ENCODE data around the gene CYP4F3.

CYP4F3 gene

DNA sequence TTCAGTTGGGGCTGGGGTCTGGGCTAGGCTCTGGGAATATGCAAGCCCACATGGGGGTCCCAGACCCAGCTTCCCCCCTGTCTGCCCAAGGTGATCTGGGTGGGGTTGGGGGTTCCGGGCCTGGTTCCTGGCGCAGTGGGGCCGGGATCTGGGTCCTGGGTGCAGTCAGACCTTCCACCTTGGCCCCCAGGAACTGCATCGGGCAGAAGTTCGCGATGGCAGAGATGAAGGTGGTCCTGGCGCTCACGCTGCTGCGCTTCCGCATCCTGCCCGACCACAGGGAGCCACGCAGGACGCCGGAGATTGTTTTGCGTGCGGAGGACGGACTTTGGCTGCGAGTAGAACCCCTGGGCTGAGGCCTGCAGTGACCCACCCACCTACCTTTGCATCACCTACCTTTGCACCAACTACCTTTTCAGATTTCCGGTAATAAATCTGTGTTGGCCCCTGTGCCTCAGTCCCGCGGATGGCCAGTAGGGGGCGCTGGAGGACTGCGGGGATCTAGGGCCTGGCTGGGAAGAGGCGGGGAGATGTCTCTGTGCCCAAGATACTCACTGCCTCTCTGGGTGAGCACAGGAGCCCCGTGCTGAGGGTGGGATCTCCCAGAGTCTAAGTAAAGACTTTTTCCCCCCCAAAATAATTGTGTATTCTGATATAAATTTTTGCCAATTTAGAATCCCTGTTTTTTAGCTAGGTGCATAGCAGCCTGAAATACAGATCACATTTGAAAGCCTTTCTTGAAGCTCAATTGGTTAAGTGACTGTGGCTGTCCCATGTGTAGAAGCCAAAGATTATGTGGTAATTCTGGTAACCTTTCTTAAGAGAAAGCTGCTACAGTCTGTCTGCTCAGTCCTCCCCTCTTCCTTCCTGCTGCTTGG, 11.5 kb upstream of the CYP4F3 start:
- Histone ChIP-seq H3K36me3 (ENCODE audit: control insufficient read depth in 1 of 2, insufficient read depth in 2 of 2, low read length in 2 of 2) (no peaks in the 10 kb centered on the region), H3K9ac (ENCODE audit: low read depth in 1 of 2, low read length in 2 of 2) (peak overlapping the region in 1 of 2 donors; percentile 34), H3K9me3 (ENCODE audit: control insufficient read depth in 1 of 2, low read length in 2 of 2) (no peaks in the 10 kb centered on the region), H3K27me3 (ENCODE audit: control insufficient read depth in 1 of 2, insufficient read depth in 2 of 2, low read length in 2 of 2) (peaks cover 0 to 3% of the 10 kb centered on the region in 2 donors), H3K4me3 (ENCODE audit: low read depth in 1 of 2, low read length in 2 of 2) (peak overlapping the region in 1 of 2 donors; percentile 51), H3K4me1 (ENCODE audit: control insufficient read depth in 1 of 2, insufficient read depth in 2 of 2, low read length in 2 of 2) (peaks cover 0 to 12% of the 10 kb centered on the region in 2 donors), H3K27ac (ENCODE audit: low read depth, low read length) (no peak overlapping the region)

DNA sequence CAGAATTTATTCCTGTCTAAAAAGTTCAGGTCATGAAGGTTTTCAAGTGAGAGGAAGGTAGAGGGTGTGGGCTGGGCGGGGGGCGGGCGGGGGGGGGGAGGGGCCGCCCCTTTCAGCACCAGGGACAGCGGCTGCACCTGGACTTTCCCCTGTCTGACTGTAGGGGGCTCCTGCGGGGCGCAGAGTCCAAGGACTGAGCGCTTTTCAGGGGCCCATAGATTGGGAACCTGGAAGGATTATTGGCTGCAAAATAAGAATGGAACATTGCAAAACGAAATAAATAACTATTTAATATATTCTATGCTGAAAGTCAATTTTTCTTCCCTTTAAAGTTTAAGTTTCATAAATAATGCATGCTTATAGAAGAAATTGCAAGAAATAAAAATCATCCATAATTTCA, 8.9 kb upstream of the CYP4F3 start:
- Histone ChIP-seq H3K4me1 (ENCODE audit: control insufficient read depth in 1 of 2, insufficient read depth in 2 of 2, low read length in 2 of 2) (peaks cover 0 to 21% of the 10 kb centered on the region in 2 donors), H3K27me3 (ENCODE audit: control insufficient read depth in 1 of 2, insufficient read depth in 2 of 2, low read length in 2 of 2) (no peaks in the 10 kb centered on the region), H3K36me3 (ENCODE audit: control insufficient read depth in 1 of 2, insufficient read depth in 2 of 2, low read length in 2 of 2) (no peaks in the 10 kb centered on the region)

DNA sequence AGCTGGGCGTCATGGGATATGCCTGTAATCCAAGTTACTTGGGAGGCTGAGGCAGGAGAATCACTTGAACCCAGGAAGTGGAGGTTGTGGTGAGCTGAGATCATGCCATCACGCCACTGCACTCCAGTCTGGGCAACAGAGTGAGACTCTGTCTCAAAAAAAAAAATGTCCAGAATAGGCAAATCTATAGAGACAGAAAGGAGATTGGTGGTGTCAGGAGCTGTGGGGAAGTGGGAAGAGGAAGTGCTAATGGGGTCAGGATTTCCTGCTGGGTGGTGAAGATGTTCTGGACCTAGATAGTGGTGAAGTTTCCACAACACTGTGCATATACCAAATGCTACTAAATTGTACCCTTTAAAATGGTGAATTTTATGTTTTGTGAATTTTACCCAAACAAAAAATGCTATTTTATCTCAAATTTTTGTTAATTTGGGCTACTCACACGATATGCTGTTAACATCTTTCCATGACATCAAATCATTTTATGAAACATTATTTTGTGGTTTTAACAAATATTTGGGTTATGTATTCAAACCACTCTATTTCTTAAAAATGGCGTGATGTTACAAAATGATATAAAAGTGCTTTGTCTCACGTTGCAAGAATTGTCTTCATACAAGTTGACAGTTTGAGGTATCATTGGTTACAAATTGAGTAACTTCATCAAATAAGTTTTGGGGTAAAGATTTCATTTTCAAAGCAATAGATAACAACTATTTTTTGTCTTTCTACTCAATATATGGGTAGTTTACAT, 7.4 kb upstream of the CYP4F3 start:
- H3K27ac ChIP-seq (ENCODE audit: low read depth, low read length) = no peak overlapping the region
- no peaks in the 10 kb centered on the region for H3K27me3 ChIP-seq (ENCODE audit: control insufficient read depth in 1 of 2, insufficient read depth in 2 of 2, low read length in 2 of 2)
- H3K36me3 ChIP-seq (ENCODE audit: control insufficient read depth in 1 of 2, insufficient read depth in 2 of 2, low read length in 2 of 2) = no peaks in the 10 kb centered on the region
- H3K9me3 ChIP-seq (ENCODE audit: control insufficient read depth in 1 of 2, low read length in 2 of 2) = no peaks in the 10 kb centered on the region
- no peak overlapping the region for H3K9ac ChIP-seq (ENCODE audit: low read depth in 1 of 2, low read length in 2 of 2)
- H3K4me3 ChIP-seq (ENCODE audit: low read depth in 1 of 2, low read length in 2 of 2) = no peak overlapping the region
- peaks cover 0 to 21% of the 10 kb centered on the region in 2 donors for H3K4me1 ChIP-seq (ENCODE audit: control insufficient read depth in 1 of 2, insufficient read depth in 2 of 2, low read length in 2 of 2)

More for the DNA sequence above, 8.9 kb upstream of the CYP4F3 start:
- Histone ChIP-seq H3K4me3 (ENCODE audit: low read depth in 1 of 2, low read length in 2 of 2) (no peak overlapping the region), H3K9ac (ENCODE audit: low read depth in 1 of 2, low read length in 2 of 2) (no peak overlapping the region), H3K9me3 (ENCODE audit: control insufficient read depth in 1 of 2, low read length in 2 of 2) (no peaks in the 10 kb centered on the region), H3K27ac (ENCODE audit: low read depth, low read length) (no peak overlapping the region)

DNA sequence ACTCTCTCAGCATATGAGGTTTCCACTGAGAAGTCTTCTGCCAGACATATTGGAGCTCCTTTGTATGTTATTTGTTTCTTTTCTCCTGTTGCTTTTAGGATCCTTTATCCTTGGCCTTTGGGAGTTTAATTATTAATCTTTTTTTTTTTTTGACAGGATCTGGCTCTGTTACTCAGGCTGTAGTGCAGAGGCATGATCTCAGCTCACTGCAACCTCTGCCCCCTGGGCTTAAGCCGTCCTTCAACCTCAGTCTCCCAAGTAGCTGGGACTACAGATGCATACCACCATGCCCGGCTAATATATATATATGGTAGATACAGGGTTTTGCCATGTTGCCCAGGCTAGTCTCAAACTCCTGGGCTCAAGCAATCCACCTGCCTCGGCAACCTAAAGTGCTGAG, 6.6 kb upstream of the CYP4F3 start:
- no peak overlapping the region for H3K4me3 ChIP-seq (ENCODE audit: low read depth in 1 of 2, low read length in 2 of 2)

DNA sequence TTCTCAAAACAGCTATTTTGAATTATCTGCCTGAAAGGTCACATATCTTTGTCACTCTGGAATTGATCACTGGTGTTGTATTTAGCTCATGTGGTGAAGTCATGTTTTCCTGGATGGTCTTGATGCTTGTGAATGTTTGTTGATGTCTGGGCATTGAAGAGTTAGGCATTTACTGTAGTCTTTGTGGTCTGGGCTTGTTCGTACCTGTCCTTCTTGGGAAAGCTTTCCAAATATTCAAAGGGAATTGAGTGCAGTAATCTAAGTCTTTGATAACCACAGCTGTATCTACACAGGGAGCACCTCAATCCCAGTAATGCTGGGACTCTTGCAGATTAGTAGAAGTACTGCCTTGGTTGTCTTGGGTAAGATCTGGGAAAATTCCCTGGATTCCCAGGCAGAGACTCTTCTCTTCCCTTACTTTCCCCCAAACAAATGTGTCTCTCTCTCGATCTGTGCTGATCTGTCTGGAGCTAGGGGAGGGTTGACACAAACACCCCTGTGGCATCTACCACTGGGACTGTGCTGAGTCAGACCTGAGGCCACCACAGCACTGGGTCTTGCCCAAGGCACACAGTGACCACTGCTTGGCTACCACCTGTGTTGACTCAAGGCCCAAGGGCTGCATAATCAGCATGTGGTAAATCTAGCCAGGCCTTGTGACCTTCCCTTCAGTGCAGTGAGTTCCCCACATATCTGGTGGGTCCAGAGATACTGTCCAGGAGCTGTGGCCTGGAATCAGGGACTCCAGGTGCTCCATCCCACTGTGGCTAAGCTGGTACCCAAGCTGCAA, 5.5 kb upstream of the CYP4F3 start:
- no peak overlapping the region for H3K9ac ChIP-seq (ENCODE audit: low read depth in 1 of 2, low read length in 2 of 2)
- no peaks in the 10 kb centered on the region for H3K27me3 ChIP-seq (ENCODE audit: control insufficient read depth in 1 of 2, insufficient read depth in 2 of 2, low read length in 2 of 2)
- no peaks in the 10 kb centered on the region for H3K36me3 ChIP-seq (ENCODE audit: control insufficient read depth in 1 of 2, insufficient read depth in 2 of 2, low read length in 2 of 2)
- no peak overlapping the region for H3K4me3 ChIP-seq (ENCODE audit: low read depth in 1 of 2, low read length in 2 of 2)
- no peak overlapping the region for H3K27ac ChIP-seq (ENCODE audit: low read depth, low read length)
- H3K9me3 ChIP-seq (ENCODE audit: control insufficient read depth in 1 of 2, low read length in 2 of 2) = no peaks in the 10 kb centered on the region
- H3K4me1 ChIP-seq (ENCODE audit: control insufficient read depth in 1 of 2, insufficient read depth in 2 of 2, low read length in 2 of 2) = peaks cover 10 to 28% of the 10 kb centered on the region in 2 donors

More for the DNA sequence above, 6.6 kb upstream of the CYP4F3 start:
- Histone ChIP-seq H3K27ac (ENCODE audit: low read depth, low read length) (no peak overlapping the region), H3K4me1 (ENCODE audit: control insufficient read depth in 1 of 2, insufficient read depth in 2 of 2, low read length in 2 of 2) (peaks cover 0 to 18% of the 10 kb centered on the region in 2 donors), H3K36me3 (ENCODE audit: control insufficient read depth in 1 of 2, insufficient read depth in 2 of 2, low read length in 2 of 2) (no peaks in the 10 kb centered on the region), H3K27me3 (ENCODE audit: control insufficient read depth in 1 of 2, insufficient read depth in 2 of 2, low read length in 2 of 2) (no peaks in the 10 kb centered on the region), H3K9me3 (ENCODE audit: control insufficient read depth in 1 of 2, low read length in 2 of 2) (no peaks in the 10 kb centered on the region), H3K9ac (ENCODE audit: low read depth in 1 of 2, low read length in 2 of 2) (no peak overlapping the region)

DNA sequence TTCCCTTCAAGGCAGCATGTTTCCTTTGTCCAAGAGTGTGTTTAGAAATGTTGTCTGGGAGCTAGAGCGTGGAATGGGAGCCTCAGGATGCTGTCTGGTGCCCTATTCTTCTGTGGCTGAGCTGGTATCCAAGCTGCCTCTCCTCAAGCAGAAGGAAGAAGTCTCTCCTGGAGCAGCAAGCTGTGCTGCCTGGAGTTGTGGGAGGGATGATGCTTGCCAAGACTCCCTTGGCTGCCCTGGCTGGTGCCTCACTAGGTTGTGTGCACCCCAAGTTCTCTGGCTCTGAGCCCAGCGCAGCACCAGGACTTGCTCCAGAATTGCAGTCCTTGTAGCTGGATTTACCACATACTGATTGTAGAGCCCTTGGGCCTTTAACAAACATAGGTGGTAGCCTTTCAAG, 4.7 kb upstream of the CYP4F3 start:
- H3K36me3 ChIP-seq (ENCODE audit: control insufficient read depth in 1 of 2, insufficient read depth in 2 of 2, low read length in 2 of 2) = no peaks in the 10 kb centered on the region

DNA sequence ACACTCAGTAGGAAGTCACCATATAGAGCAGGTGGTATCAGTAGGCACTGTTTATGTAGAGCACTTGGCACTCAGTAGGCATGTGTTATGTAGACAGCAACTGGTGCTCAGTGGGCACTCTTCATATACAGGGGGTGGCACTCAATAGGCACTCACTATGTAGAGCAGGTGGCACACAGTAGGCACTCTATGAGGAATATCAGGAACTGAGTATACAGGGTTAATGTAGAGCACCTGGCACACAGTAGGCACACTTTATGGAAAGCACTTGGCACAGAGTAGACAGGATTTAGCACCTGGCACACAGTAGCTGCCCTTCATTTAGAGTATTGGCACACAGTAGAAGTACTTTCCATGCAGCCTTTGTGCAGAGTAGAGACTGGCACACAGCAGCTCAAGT, 1.1 kb upstream of the CYP4F3 start:
- no peaks in the 10 kb centered on the region for H3K9me3 ChIP-seq (ENCODE audit: control insufficient read depth in 1 of 2, low read length in 2 of 2)
- H3K4me3 ChIP-seq (ENCODE audit: low read depth in 1 of 2, low read length in 2 of 2) = no peak overlapping the region
- H3K27me3 ChIP-seq (ENCODE audit: control insufficient read depth in 1 of 2, insufficient read depth in 2 of 2, low read length in 2 of 2) = no peaks in the 10 kb centered on the region
- no peak overlapping the region for H3K9ac ChIP-seq (ENCODE audit: low read depth in 1 of 2, low read length in 2 of 2)
- no peaks in the 10 kb centered on the region for H3K36me3 ChIP-seq (ENCODE audit: control insufficient read depth in 1 of 2, insufficient read depth in 2 of 2, low read length in 2 of 2)
- peaks cover 31 to 39% of the 10 kb centered on the region in 2 donors for H3K4me1 ChIP-seq (ENCODE audit: control insufficient read depth in 1 of 2, insufficient read depth in 2 of 2, low read length in 2 of 2)
- no peak overlapping the region for H3K27ac ChIP-seq (ENCODE audit: low read depth, low read length)

More for the DNA sequence above, 4.7 kb upstream of the CYP4F3 start:
- peaks cover 13 to 34% of the 10 kb centered on the region in 2 donors for H3K4me1 ChIP-seq (ENCODE audit: control insufficient read depth in 1 of 2, insufficient read depth in 2 of 2, low read length in 2 of 2)
- no peak overlapping the region for H3K9ac ChIP-seq (ENCODE audit: low read depth in 1 of 2, low read length in 2 of 2)
- no peak overlapping the region for H3K27ac ChIP-seq (ENCODE audit: low read depth, low read length)
- H3K9me3 ChIP-seq (ENCODE audit: control insufficient read depth in 1 of 2, low read length in 2 of 2) = no peaks in the 10 kb centered on the region
- H3K27me3 ChIP-seq (ENCODE audit: control insufficient read depth in 1 of 2, insufficient read depth in 2 of 2, low read length in 2 of 2) = no peaks in the 10 kb centered on the region
- H3K4me3 ChIP-seq (ENCODE audit: low read depth in 1 of 2, low read length in 2 of 2) = no peak overlapping the region

DNA sequence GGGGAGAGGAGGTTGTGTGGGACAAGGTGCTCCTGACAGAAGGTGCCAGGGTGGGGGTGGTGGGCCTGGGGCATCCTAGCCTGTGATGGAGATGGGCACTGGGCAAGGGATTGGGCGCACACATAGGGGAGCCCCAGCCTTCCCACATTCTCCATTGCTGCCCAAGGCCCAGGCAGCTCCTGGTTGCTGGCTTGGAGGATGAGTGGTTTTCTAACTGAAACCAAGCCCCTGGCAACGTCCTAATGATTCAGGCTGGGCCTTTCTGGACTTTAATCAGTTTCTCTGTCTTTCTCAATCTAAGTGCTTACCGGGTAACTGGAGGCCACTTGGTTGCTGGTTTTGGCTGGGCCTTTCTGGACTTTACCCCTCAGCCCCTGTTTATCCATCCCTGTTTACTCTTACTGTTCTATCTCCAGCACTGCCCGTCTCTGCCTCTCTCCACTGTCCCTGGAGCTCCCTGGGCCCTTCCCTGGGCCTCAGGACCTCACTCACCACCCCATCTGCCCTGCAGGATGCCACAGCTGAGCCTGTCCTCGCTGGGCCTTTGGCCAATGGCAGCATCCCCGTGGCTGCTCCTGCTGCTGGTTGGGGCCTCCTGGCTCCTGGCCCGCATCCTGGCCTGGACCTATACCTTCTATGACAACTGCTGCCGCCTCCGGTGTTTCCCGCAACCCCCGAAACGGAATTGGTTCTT, 354 bp downstream of the CYP4F3 start:
- Histone ChIP-seq H3K9me3 (ENCODE audit: control insufficient read depth in 1 of 2, low read length in 2 of 2) (no peaks in the 10 kb centered on the region), H3K9ac (ENCODE audit: low read depth in 1 of 2, low read length in 2 of 2) (peak overlapping the region; percentile 48 to 54), H3K4me3 (ENCODE audit: low read depth in 1 of 2, low read length in 2 of 2) (peak overlapping the region; percentile 46 to 49), H3K4me1 (ENCODE audit: control insufficient read depth in 1 of 2, insufficient read depth in 2 of 2, low read length in 2 of 2) (peaks cover 31 to 35% of the 10 kb centered on the region in 2 donors), H3K27ac (ENCODE audit: low read depth, low read length) (peak overlapping the region; percentile 88), H3K27me3 (ENCODE audit: control insufficient read depth in 1 of 2, insufficient read depth in 2 of 2, low read length in 2 of 2) (no peaks in the 10 kb centered on the region), H3K36me3 (ENCODE audit: control insufficient read depth in 1 of 2, insufficient read depth in 2 of 2, low read length in 2 of 2) (no peaks in the 10 kb centered on the region)

DNA sequence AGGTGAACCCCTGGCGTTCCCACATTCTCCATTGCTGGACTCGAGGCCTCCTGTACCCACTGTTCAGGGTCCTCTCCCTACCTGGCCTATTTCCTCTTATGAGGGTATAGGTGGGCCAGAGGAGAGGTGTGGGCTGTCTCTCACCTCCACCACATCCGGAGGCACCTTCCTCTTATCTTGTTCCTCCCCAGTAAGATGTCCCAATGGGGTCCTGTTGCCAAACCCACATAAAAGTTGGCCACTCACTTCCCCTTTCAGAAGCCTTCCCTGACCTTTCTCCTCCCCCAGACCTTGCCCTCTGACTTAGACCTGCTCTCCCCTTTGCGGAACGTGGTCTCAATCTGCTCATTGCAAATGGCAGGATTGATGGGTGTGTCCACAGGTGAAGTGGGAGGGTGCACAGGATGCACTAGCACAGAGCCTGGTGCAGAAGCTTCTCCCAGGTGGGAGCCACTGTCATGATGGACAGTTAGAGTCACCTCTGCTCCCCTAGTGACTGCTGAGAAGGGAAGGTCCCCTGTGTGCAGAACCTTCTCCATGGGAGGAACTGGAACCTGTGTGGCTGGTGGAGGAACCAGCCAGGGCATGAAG, 1.3 kb downstream of the CYP4F3 start:
- H3K4me3 ChIP-seq (ENCODE audit: low read depth in 1 of 2, low read length in 2 of 2) = peak overlapping the region; percentile 46 to 49
- H3K9ac ChIP-seq (ENCODE audit: low read depth in 1 of 2, low read length in 2 of 2) = peak overlapping the region; percentile 20 to 39
- peak overlapping the region; percentile 80 for H3K27ac ChIP-seq (ENCODE audit: low read depth, low read length)
- peaks cover 31 to 33% of the 10 kb centered on the region in 2 donors for H3K4me1 ChIP-seq (ENCODE audit: control insufficient read depth in 1 of 2, insufficient read depth in 2 of 2, low read length in 2 of 2)
- H3K36me3 ChIP-seq (ENCODE audit: control insufficient read depth in 1 of 2, insufficient read depth in 2 of 2, low read length in 2 of 2) = no peaks in the 10 kb centered on the region
- H3K27me3 ChIP-seq (ENCODE audit: control insufficient read depth in 1 of 2, insufficient read depth in 2 of 2, low read length in 2 of 2) = no peaks in the 10 kb centered on the region
- no peaks in the 10 kb centered on the region for H3K9me3 ChIP-seq (ENCODE audit: control insufficient read depth in 1 of 2, low read length in 2 of 2)

Measured in duodenal mucosa (tissue), 2 donors.